Calu3 (cell line): Measurements from ENCODE around the gene RPL27. TPM values are rescaled to one million over a fixed set of nuclear protein-coding genes. Genes with fewer than 3 reads are reported as not detected.

Experiments
- BruUV-seq: library from RNA; stranded (reverse); fragments of 400-500 nt; replicated peaks from 2 replicates; lab custom pipeline; 2021; lab: Mats Ljungman, UMichigan
- CTCF ChIA-PET: fragments of 300-600 bp; sonication (Branson Sonifier 250); formaldehyde crosslinking; loops from one replicate; lab custom pipeline; 2022; ENCODE audit warnings: antibody characterized with exemption; lab: Charles Lee
- DNase-seq: peaks from one replicate; pipeline ENCODE4 v3.0.0; 2022
- H3K27ac Mint-ChIP-seq: one replicate; pipeline ENCODE4 v1.8.0; 2022; ENCODE audit warnings: mixed read lengths; ENCODE audit not compliant: unreplicated experiment
- H3K27me3 Mint-ChIP-seq: one replicate; pipeline ENCODE4 v1.8.0; 2022; ENCODE audit warnings: mixed read lengths; ENCODE audit not compliant: unreplicated experiment
- H3K36me3 Mint-ChIP-seq: one replicate; pipeline ENCODE4 v1.8.0; 2022; ENCODE audit warnings: mild to moderate bottlenecking, moderate library complexity, mixed read lengths; ENCODE audit not compliant: insufficient read depth, unreplicated experiment
- H3K4me1 Mint-ChIP-seq: one replicate; pipeline ENCODE4 v1.8.0; 2022; ENCODE audit warnings: mild to moderate bottlenecking, low read depth, mixed read lengths; ENCODE audit not compliant: unreplicated experiment
- H3K4me3 Mint-ChIP-seq: one replicate; pipeline ENCODE4 v1.8.0; 2022; ENCODE audit warnings: mild to moderate bottlenecking, low read depth, moderate library complexity, mixed read lengths; ENCODE audit not compliant: unreplicated experiment
- H3K9me3 Mint-ChIP-seq: one replicate; pipeline ENCODE4 v1.8.0; 2022; ENCODE audit warnings: low read depth, mixed read lengths; ENCODE audit not compliant: unreplicated experiment
- intact Hi-C: fragments of 100-400 bp; cut with micrococcal nuclease; formaldehyde crosslinking; loops from one replicate; pipeline ENCODE4 v1.10.0; 2022; ENCODE audit not compliant: unreplicated experiment
- total RNA-seq: library from RNA; stranded (reverse); gene quantifications from 2 replicates; pipeline ENCODE4 v1.2.3, GENCODE V29; 2022
- TF ChIP-seq, protein P1 (sequence below): fragments of 200-600 bp; IDR thresholded peaks from one replicate; pipeline ENCODE4 v1.8.0; 2022; ENCODE audit warnings: antibody characterized with exemption; ENCODE audit not compliant: unreplicated experiment

RPL27 gene
- total RNA-seq, 1 experiment from 2014 or later: 1,292 TPM

DNA sequence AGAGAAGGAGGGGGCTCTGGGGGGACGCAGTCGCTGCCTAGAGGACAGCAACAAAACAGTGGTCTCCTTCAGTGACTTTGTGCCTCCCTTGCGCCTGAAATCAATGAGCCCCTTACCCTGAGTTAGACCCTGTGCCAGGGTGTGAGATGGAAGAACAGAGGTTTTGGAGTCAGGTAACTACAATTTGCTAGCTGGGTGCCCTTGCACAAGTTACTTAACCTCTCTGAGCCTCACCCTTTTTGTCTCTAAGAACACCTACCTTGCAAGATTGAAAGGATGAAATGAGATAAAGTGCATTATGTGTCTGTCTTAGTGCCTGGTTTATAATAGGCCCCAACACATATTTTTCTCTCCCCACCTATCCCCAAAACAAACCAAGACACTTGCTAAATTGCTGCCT lies 36.7 kb downstream of the RPL27 start:
- no peak for DNase-seq
- intact Hi-C loops: no loop called here
- no peak overlapping the region for H3K4me3 Mint-ChIP-seq
- no peak overlapping the region for H3K27ac Mint-ChIP-seq
- H3K4me1 Mint-ChIP-seq: no peaks in the 10 kb centered on the region
- H3K27me3 Mint-ChIP-seq: no peaks in the 10 kb centered on the region
- TF ChIP-seq, protein P1, sequence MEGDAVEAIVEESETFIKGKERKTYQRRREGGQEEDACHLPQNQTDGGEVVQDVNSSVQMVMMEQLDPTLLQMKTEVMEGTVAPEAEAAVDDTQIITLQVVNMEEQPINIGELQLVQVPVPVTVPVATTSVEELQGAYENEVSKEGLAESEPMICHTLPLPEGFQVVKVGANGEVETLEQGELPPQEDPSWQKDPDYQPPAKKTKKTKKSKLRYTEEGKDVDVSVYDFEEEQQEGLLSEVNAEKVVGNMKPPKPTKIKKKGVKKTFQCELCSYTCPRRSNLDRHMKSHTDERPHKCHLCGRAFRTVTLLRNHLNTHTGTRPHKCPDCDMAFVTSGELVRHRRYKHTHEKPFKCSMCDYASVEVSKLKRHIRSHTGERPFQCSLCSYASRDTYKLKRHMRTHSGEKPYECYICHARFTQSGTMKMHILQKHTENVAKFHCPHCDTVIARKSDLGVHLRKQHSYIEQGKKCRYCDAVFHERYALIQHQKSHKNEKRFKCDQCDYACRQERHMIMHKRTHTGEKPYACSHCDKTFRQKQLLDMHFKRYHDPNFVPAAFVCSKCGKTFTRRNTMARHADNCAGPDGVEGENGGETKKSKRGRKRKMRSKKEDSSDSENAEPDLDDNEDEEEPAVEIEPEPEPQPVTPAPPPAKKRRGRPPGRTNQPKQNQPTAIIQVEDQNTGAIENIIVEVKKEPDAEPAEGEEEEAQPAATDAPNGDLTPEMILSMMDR: no peak
- CTCF ChIA-PET: interaction anchor here (0.9 kb wide), 1 partner anchor 10 kb away, joined by 3 read pairs; no protein-coding TSS in a partner anchor
- no peaks in the 10 kb centered on the region for H3K9me3 Mint-ChIP-seq
- peaks cover 9% of the 10 kb centered on the region for H3K36me3 Mint-ChIP-seq
- no TSS peak for BruUV-seq

- Mint-ChIP-seq H3K27me3 (no peaks in the 10 kb centered on the region), H3K4me3 (no peak overlapping the region), H3K27ac (no peak overlapping the region), H3K36me3 (peaks cover 13% of the 10 kb centered on the region), H3K9me3 (no peaks in the 10 kb centered on the region), H3K4me1 (no peaks in the 10 kb centered on the region)
- BruUV-seq: no TSS peak
- TF ChIP-seq, protein P1: no peak
- DNase-seq: no peak
- CTCF ChIA-PET: no interaction called here
- intact Hi-C loops: no loop called here
Observed at GRCh38 chr17:43039646-43040045, 41.4 kb downstream of the RPL27 start.

DNA sequence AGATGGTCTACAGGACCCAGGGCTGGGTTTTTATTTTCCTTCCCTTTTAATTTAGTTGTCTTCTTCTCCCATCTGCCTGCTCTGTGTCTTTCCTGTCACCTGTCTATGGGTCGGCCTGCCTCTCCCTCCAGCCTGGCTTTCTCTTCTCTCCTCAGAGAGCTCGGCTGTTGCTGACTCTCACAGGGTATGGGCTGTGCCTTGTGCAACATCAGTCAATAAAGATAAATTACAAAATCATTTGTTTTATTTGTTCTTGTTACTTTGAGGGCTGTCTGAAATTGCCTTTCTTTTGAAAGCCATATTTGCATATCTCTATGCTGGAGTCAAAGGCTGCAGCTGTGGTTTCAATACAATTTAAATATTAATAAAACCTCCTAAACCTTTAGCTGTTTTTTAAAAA lies 42.4 kb downstream of the RPL27 start:
- Mint-ChIP-seq H3K9me3 (no peaks in the 10 kb centered on the region), H3K4me1 (no peaks in the 10 kb centered on the region)

DNA sequence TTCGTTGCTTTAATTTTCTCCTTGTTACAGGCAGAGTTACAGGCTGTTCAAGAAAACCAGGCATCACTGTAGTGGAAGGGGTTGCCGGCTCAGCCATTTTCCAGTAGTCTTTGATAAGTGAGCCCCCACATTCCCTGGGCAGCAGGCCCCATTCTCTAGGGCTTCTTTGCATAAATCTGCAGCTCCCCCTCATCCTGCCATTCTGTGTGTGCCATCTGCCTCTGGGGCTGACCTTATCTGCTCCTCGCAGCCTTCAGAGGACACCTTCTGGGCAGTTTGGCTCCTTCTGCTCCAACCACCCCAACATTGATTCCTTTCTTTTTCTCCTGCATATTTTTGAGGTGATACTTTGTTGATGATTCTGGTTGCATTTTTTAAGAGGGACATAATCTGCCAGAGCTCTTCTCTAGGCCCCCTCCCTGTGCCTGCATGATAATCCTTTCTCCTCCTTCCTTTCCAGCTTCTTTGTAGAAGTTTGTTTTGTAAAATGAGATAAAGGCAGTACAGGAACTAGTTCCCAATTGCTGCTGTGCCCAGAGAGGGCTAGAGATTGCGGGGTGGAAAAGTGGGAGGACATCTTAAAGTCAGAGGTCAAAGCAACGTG lies 43.9 kb downstream of the RPL27 start:
- no peaks in the 10 kb centered on the region for H3K9me3 Mint-ChIP-seq
- DNase-seq: no peak
- H3K36me3 Mint-ChIP-seq: peaks cover 7% of the 10 kb centered on the region
- H3K27ac Mint-ChIP-seq: no peak overlapping the region
- H3K27me3 Mint-ChIP-seq: no peaks in the 10 kb centered on the region
- no peaks in the 10 kb centered on the region for H3K4me1 Mint-ChIP-seq
- no peak overlapping the region for H3K4me3 Mint-ChIP-seq
- TF ChIP-seq, protein P1: no peak
- no TSS peak for BruUV-seq
- intact Hi-C loops: no loop called here
- CTCF ChIA-PET: interaction anchor here (1.5 kb wide), 1 partner anchor 11 kb away, joined by 4 read pairs; no protein-coding TSS in a partner anchor

More for the DNA sequence above, 42.4 kb downstream of the RPL27 start:
- Mint-ChIP-seq H3K4me3 (no peak overlapping the region), H3K27ac (peak overlapping the region; percentile 11), H3K36me3 (peaks cover 13% of the 10 kb centered on the region), H3K27me3 (no peaks in the 10 kb centered on the region)
- TF ChIP-seq, protein P1: no peak
- intact Hi-C loops: no loop called here
- CTCF ChIA-PET: no interaction called here
- BruUV-seq: no TSS peak
- no peak for DNase-seq
